Suprapubic skin (tissue), 4 donors: ENCODE data around the gene SARS1. TPM values are rescaled to one million over a fixed set of nuclear protein-coding genes. Genes with fewer than 3 reads are reported as not detected.

Experiments
- DNase-seq, 2 donors: peaks; one replicate each; pipeline ENCODE4 v3.0.0-alpha.2; 2019; ENCODE audit warnings: low spot score in 2 of 2
- H3K27ac ChIP-seq: fragments of 200-600 bp; sonication (generic); one replicate; pipeline ENCODE4 v1.5.1; 2019
- H3K27me3 ChIP-seq: fragments of 200-600 bp; sonication (generic); one replicate; pipeline ENCODE4 v1.5.1; 2019
- H3K36me3 ChIP-seq: fragments of 200-600 bp; sonication (generic); one replicate; pipeline ENCODE4 v1.5.1; 2019
- H3K4me1 ChIP-seq: fragments of 200-600 bp; sonication (generic); one replicate; pipeline ENCODE4 v1.5.1; 2019
- H3K4me3 ChIP-seq: fragments of 200-600 bp; sonication (generic); one replicate; pipeline ENCODE4 v1.5.1; 2019; ENCODE audit warnings: mild to moderate bottlenecking
- H3K9me3 ChIP-seq: fragments of 200-600 bp; sonication (generic); one replicate; pipeline ENCODE4 v1.5.1; 2019
- CTCF ChIP-seq, 2 donors: fragments of 200-600 bp in 1 of 2; fragments of 450-650 bp in 1 of 2; sonication (generic) in 1 of 2; IDR thresholded peaks; one replicate each; pipeline ENCODE4 v1.5.1; 2016 to 2019; ENCODE audit warnings: antibody characterized with exemption in 2 of 2, mild to moderate bottlenecking in 1 of 2, moderate library complexity in 1 of 2
- EP300 ChIP-seq: sonication (generic); formaldehyde crosslinking; IDR thresholded peaks from one replicate; pipeline ENCODE4 v1.6.1; 2017; ENCODE audit warnings: antibody characterized with exemption
- POLR2A ChIP-seq, 2 donors: fragments of 450-650 bp; IDR thresholded peaks; one replicate each; pipeline ENCODE4 v1.6.1; 2017; ENCODE audit warnings: antibody characterized with exemption in 2 of 2, mild to moderate bottlenecking in 2 of 2, moderate library complexity in 2 of 2
- POLR2AphosphoS5 ChIP-seq, 3 donors: sonication (generic); formaldehyde crosslinking; IDR thresholded peaks; one replicate each; pipeline ENCODE4 v1.6.1; 2017; ENCODE audit warnings: antibody characterized with exemption in 3 of 3
- WGBS: methylation state at CpG from one replicate; pipeline ENCODE4 v1.1.5; 2018; 5-methylcytosine and 5-hydroxymethylcytosine counted together
- total RNA-seq, 4 donors: library from RNA; depleted of rRNA; stranded (reverse); fragments of >200 nt; gene quantifications; one replicate each; pipeline ENCODE4 v1.1.0, GENCODE V29; 2016

The SARS1 gene, protein sequence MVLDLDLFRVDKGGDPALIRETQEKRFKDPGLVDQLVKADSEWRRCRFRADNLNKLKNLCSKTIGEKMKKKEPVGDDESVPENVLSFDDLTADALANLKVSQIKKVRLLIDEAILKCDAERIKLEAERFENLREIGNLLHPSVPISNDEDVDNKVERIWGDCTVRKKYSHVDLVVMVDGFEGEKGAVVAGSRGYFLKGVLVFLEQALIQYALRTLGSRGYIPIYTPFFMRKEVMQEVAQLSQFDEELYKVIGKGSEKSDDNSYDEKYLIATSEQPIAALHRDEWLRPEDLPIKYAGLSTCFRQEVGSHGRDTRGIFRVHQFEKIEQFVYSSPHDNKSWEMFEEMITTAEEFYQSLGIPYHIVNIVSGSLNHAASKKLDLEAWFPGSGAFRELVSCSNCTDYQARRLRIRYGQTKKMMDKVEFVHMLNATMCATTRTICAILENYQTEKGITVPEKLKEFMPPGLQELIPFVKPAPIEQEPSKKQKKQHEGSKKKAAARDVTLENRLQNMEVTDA
- total RNA-seq: 100 to 1,000 TPM; 144 to 169 (median 160) TPM

- WGBS: 0% methylated on average over 51 of the region's 64 CpGs
- H3K36me3 ChIP-seq: no peaks in the 10 kb centered on the region
- H3K4me1 ChIP-seq: peaks cover 48% of the 10 kb centered on the region
- peak within 1 kb of the TSS; percentile 92 for H3K4me3 ChIP-seq
- peak; percentile 87 to 89 for DNase-seq
- H3K27me3 ChIP-seq: no peaks in the 10 kb centered on the region
- peak in 1 of 3 donors; percentile 22 for TF ChIP-seq POLR2AphosphoS5 (IDR thresholded peaks at IDR 0.05)
- TF ChIP-seq EP300: no peak
- TF ChIP-seq CTCF (IDR thresholded peaks at IDR 0.05): no peak
- peak in 1 of 2 donors; percentile 61 for TF ChIP-seq POLR2A (IDR thresholded peaks at IDR 0.05)
- peak within 1 kb of the TSS; percentile 95 for H3K27ac ChIP-seq
- no peaks in the 10 kb centered on the region for H3K9me3 ChIP-seq
Observed at GRCh38 chr1:109213824-109214693, at the start of gene SARS1. Gene SARS1, plus strand, starts transcription at chr1:109213918. Its CDS starts 75 bp downstream, at chr1:109213993.

DNA sequence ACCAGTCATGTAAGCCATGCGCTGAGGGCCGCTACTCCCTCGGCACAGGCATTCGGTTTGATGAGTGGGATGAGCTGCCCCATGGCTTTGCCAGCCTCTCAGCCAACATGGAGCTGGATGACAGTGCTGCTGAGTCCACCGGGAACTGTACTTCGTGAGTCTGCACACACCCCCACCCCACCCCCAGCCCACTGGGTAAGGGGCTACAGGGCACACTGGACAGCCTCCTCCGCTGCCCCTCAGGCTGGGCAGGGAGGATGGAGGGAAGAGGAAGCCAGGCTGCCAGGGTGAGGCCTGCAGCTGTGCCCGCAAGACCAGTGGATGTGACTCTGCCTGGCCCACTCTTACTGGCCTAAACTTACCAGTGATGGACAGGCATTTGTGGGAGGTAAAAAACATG is 49.2 kb upstream of the SARS1 start:
- H3K4me3 ChIP-seq: no peak overlapping the region
- no peak for DNase-seq
- no peaks in the 10 kb centered on the region for H3K36me3 ChIP-seq
- no peak overlapping the region for H3K27ac ChIP-seq
- H3K27me3 ChIP-seq: no peaks in the 10 kb centered on the region
- peaks cover 20% of the 10 kb centered on the region for H3K4me1 ChIP-seq
- 93% methylated on average over 6 of the region's 8 CpGs for WGBS
- H3K9me3 ChIP-seq: no peaks in the 10 kb centered on the region
- TF ChIP-seq EP300 (no peak), POLR2A (IDR thresholded peaks at IDR 0.05) (no peak), POLR2AphosphoS5 (IDR thresholded peaks at IDR 0.05) (no peak), CTCF (IDR thresholded peaks at IDR 0.05) (no peak)

DNA sequence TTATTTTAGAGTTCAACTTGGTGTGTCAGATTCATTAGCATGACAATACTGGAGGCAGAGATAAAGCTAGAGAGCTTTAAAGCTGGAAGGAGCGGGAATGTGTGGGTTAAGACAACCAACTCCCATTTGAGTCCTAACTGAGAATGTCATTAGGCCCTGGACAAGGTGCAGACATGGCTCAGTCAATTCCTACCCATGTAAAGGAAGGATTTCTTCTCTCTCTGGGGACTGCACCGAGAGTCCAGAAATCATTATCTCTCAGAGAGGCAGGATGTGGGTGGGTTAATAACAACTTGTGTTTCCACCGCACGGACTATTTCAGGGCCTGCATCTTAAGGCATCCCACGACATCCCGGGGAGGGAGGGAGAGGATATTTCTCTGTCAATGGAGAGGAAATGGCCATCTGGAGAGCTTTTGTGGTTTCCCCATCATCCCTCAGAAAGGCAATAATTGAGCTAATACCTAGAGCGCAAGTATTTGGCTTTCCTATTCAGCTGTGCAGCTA is 46.7 kb upstream of the SARS1 start:
- WGBS: 68% methylated on average over 7 of the region's 7 CpGs
- DNase-seq: no peak
- Histone ChIP-seq H3K27ac (no peak overlapping the region), H3K9me3 (no peaks in the 10 kb centered on the region), H3K4me1 (peaks cover 18% of the 10 kb centered on the region), H3K27me3 (no peaks in the 10 kb centered on the region), H3K4me3 (no peak overlapping the region), H3K36me3 (no peaks in the 10 kb centered on the region)
- no peak for TF ChIP-seq POLR2AphosphoS5 (IDR thresholded peaks at IDR 0.05)
- TF ChIP-seq CTCF (IDR thresholded peaks at IDR 0.05): no peak
- no peak for TF ChIP-seq EP300
- no peak for TF ChIP-seq POLR2A (IDR thresholded peaks at IDR 0.05)

GRCh38 chr1:109170035-109170764 is 43.5 kb upstream of the SARS1 start:
- no peaks in the 10 kb centered on the region for H3K36me3 ChIP-seq
- TF ChIP-seq POLR2A (IDR thresholded peaks at IDR 0.05) (no peak), POLR2AphosphoS5 (IDR thresholded peaks at IDR 0.05) (no peak), CTCF (IDR thresholded peaks at IDR 0.05) (no peak), EP300 (no peak)
- H3K4me1 ChIP-seq: peaks cover 6% of the 10 kb centered on the region
- H3K27ac ChIP-seq: no peak overlapping the region
- no peaks in the 10 kb centered on the region for H3K9me3 ChIP-seq
- H3K27me3 ChIP-seq: no peaks in the 10 kb centered on the region
- no peak for DNase-seq
- WGBS: 62% methylated on average over 7 of the region's 7 CpGs
- H3K4me3 ChIP-seq: no peak overlapping the region
